HG03460 (cell line): ENCODE data around the gene CPLX3.

Source experiments
- ATAC-seq: cut with Tn5 transposase; IDR thresholded peaks from one replicate; pipeline ENCODE4 v1.9.1; 2021; ENCODE audit not compliant: unreplicated experiment

The CPLX3 gene

GRCh38 chr15:74802290-74802689 is 24.1 kb upstream of the CPLX3 start:
- ATAC-seq = no peak

- no peak for ATAC-seq
These were observed 23.5 kb upstream of the CPLX3 start for GRCh38 chr15:74802862-74803447.

- no peak for ATAC-seq
These were observed 21.5 kb upstream of the CPLX3 start for GRCh38 chr15:74804935-74805334.

- no peak for ATAC-seq
These were observed 19.1 kb upstream of the CPLX3 start for GRCh38 chr15:74807282-74807681.

GRCh38 chr15:74808078-74808839 is 18.2 kb upstream of the CPLX3 start:
- no peak for ATAC-seq

- no peak for ATAC-seq
These were observed 17.6 kb upstream of the CPLX3 start for GRCh38 chr15:74808840-74809229.

GRCh38 chr15:74809242-74809641 is 17.2 kb upstream of the CPLX3 start:
- ATAC-seq = no peak

- ATAC-seq = no peak
These were observed 16.5 kb upstream of the CPLX3 start for GRCh38 chr15:74809956-74810355.

GRCh38 chr15:74812533-74812932 is 13.9 kb upstream of the CPLX3 start, which contains the start of gene LMAN1L:
TSS of gene LMAN1L (plus strand) at chr15:74812835. CDS start at chr15:74812855, 20 bp downstream.
- no peak for ATAC-seq

GRCh38 chr15:74815121-74815934 is 11.1 kb upstream of the CPLX3 start:
- no peak for ATAC-seq

- no peak for ATAC-seq
These were observed 10.5 kb upstream of the CPLX3 start for GRCh38 chr15:74815961-74816360.

GRCh38 chr15:74816624-74817369 is 9.6 kb upstream of the CPLX3 start:
- ATAC-seq = no peak

GRCh38 chr15:74817370-74817737 is 9.1 kb upstream of the CPLX3 start:
- ATAC-seq = no peak

GRCh38 chr15:74820056-74820455 is 6.4 kb upstream of the CPLX3 start:
- no peak for ATAC-seq

- peak; percentile 87 for ATAC-seq
These were observed 5.2 kb upstream of the CPLX3 start for GRCh38 chr15:74821091-74821789.

GRCh38 chr15:74821790-74822158 is 4.7 kb upstream of the CPLX3 start:
- ATAC-seq = no peak

GRCh38 chr15:74822233-74822632 is 4.2 kb upstream of the CPLX3 start:
- ATAC-seq = no peak

- no peak for ATAC-seq
These were observed 3.1 kb upstream of the CPLX3 start for GRCh38 chr15:74823324-74823723.

GRCh38 chr15:74824976-74825375 is 1.5 kb upstream of the CPLX3 start:
- no peak for ATAC-seq

GRCh38 chr15:74825866-74826265 is 561 bp upstream of the CPLX3 start:
- ATAC-seq = no peak

GRCh38 chr15:74826921-74827320 is 494 bp downstream of the CPLX3 start:
- no peak for ATAC-seq
